ENCODE data around the gene SEMA5A.

Gene SEMA5A

GRCh38 chr5:9445826-9446388, 100.0 kb downstream of the SEMA5A start:
- DNase-seq, result no peak
- TF ChIP-seq POLR2A (IDR thresholded peaks at IDR 0.05; ENCODE audit: low read length) (no peak), GATA1 (IDR thresholded peaks at IDR 0.05; ENCODE audit: low read depth, low read length) (no peak)

GRCh38 chr5:9444346-9444745, 101.5 kb downstream of the SEMA5A start:
- TF ChIP-seq GATA1 (IDR thresholded peaks at IDR 0.05; ENCODE audit: low read depth, low read length) (no peak), POLR2A (IDR thresholded peaks at IDR 0.05; ENCODE audit: low read length) (no peak)
- DNase-seq, result no peak

GRCh38 chr5:9441610-9442009, 104.3 kb downstream of the SEMA5A start:
- no peak for TF ChIP-seq GATA1 (IDR thresholded peaks at IDR 0.05; ENCODE audit: low read depth, low read length)
- TF ChIP-seq POLR2A (IDR thresholded peaks at IDR 0.05; ENCODE audit: low read length), result no peak
- DNase-seq, result no peak

GRCh38 chr5:9440517-9440916, 105.4 kb downstream of the SEMA5A start:
- no peak for DNase-seq
- TF ChIP-seq POLR2A (IDR thresholded peaks at IDR 0.05; ENCODE audit: low read length), result no peak
- TF ChIP-seq GATA1 (IDR thresholded peaks at IDR 0.05; ENCODE audit: low read depth, low read length), result no peak

GRCh38 chr5:9439531-9440292, 106.2 kb downstream of the SEMA5A start:
- no peak for TF ChIP-seq POLR2A (IDR thresholded peaks at IDR 0.05; ENCODE audit: low read length)
- DNase-seq, result no peak

- DNase-seq, result no peak
- TF ChIP-seq GATA1 (IDR thresholded peaks at IDR 0.05; ENCODE audit: low read depth, low read length) (no peak), POLR2A (IDR thresholded peaks at IDR 0.05; ENCODE audit: low read length) (no peak)
Observed at GRCh38 chr5:9438596-9439354, 107.1 kb downstream of the SEMA5A start.

- DNase-seq, result no peak
- TF ChIP-seq GATA1 (IDR thresholded peaks at IDR 0.05; ENCODE audit: low read depth, low read length), result no peak
- no peak for TF ChIP-seq POLR2A (IDR thresholded peaks at IDR 0.05; ENCODE audit: low read length)
Observed at GRCh38 chr5:9437741-9438240, 108.1 kb downstream of the SEMA5A start.

GRCh38 chr5:9431496-9432258, 114.2 kb downstream of the SEMA5A start:
- no peak for DNase-seq
- TF ChIP-seq GATA1 (IDR thresholded peaks at IDR 0.05; ENCODE audit: low read depth, low read length), result no peak
- no peak for TF ChIP-seq POLR2A (IDR thresholded peaks at IDR 0.05; ENCODE audit: low read length)

- TF ChIP-seq GATA1 (IDR thresholded peaks at IDR 0.05; ENCODE audit: low read depth, low read length) (no peak), POLR2A (IDR thresholded peaks at IDR 0.05; ENCODE audit: low read length) (no peak)
- DNase-seq, result no peak
Observed at GRCh38 chr5:9431151-9431495, 114.8 kb downstream of the SEMA5A start.

GRCh38 chr5:9430306-9430705, 115.6 kb downstream of the SEMA5A start:
- no peak for DNase-seq
- TF ChIP-seq POLR2A (IDR thresholded peaks at IDR 0.05; ENCODE audit: low read length) (no peak), GATA1 (IDR thresholded peaks at IDR 0.05; ENCODE audit: low read depth, low read length) (no peak)

GRCh38 chr5:9429691-9430215, 116.1 kb downstream of the SEMA5A start:
- TF ChIP-seq GATA1 (IDR thresholded peaks at IDR 0.05; ENCODE audit: low read depth, low read length) (no peak), POLR2A (IDR thresholded peaks at IDR 0.05; ENCODE audit: low read length) (no peak)
- no peak for DNase-seq

GRCh38 chr5:9428272-9428671, 117.6 kb downstream of the SEMA5A start:
- DNase-seq, result no peak
- TF ChIP-seq GATA1 (IDR thresholded peaks at IDR 0.05; ENCODE audit: low read depth, low read length) (no peak), POLR2A (IDR thresholded peaks at IDR 0.05; ENCODE audit: low read length) (no peak)

GRCh38 chr5:9425710-9426109, 120.2 kb downstream of the SEMA5A start:
- no peak for DNase-seq
- TF ChIP-seq POLR2A (IDR thresholded peaks at IDR 0.05; ENCODE audit: low read length) (no peak), GATA1 (IDR thresholded peaks at IDR 0.05; ENCODE audit: low read depth, low read length) (no peak)

GRCh38 chr5:9423571-9423970, 122.3 kb downstream of the SEMA5A start:
- DNase-seq, result no peak
- TF ChIP-seq POLR2A (IDR thresholded peaks at IDR 0.05; ENCODE audit: low read length), result no peak

Data from erythroblast (primary cell).